ENCODE measurements around the gene CIB4.
"Not testable (repeated sequence)": the region's sequence is repeated elsewhere in the genome, so short reads cannot be mapped to it uniquely, and the experiment has no call there.

CIB4 gene

GRCh38 chr2:26580151-26580550 lies 61.0 kb downstream of the CIB4 start:
- DNase-seq: no peak

GRCh38 chr2:26579723-26580040 lies 61.5 kb downstream of the CIB4 start:
- no peak for DNase-seq

- DNase-seq: no peak
Measured at GRCh38 chr2:26579025-26579722, 62.0 kb downstream of the CIB4 start.

- DNase-seq: no peak
Measured at GRCh38 chr2:26578581-26578980, 62.6 kb downstream of the CIB4 start.

GRCh38 chr2:26578113-26578458 lies 63.1 kb downstream of the CIB4 start:
- DNase-seq: no peak

GRCh38 chr2:26577442-26578112 lies 63.6 kb downstream of the CIB4 start:
- DNase-seq: peak; percentile 68

- DNase-seq: no peak
Measured at GRCh38 chr2:26576565-26577441, 64.4 kb downstream of the CIB4 start.

- DNase-seq: no peak
Measured at GRCh38 chr2:26575836-26576564, 65.2 kb downstream of the CIB4 start.

- no peak for DNase-seq
Measured at GRCh38 chr2:26574900-26575560, 66.1 kb downstream of the CIB4 start.

GRCh38 chr2:26574066-26574899 lies 66.9 kb downstream of the CIB4 start:
- no peak for DNase-seq

- DNase-seq: no peak
Measured at GRCh38 chr2:26573241-26573925, 67.8 kb downstream of the CIB4 start.

- DNase-seq: no peak
Measured at GRCh38 chr2:26572591-26572990, 68.6 kb downstream of the CIB4 start.

- DNase-seq: no peak
Measured at GRCh38 chr2:26571316-26571715, 69.8 kb downstream of the CIB4 start.

- DNase-seq: no peak
Measured at GRCh38 chr2:26570083-26570430, 71.1 kb downstream of the CIB4 start.

- no peak for DNase-seq
Measured at GRCh38 chr2:26569216-26570082, 71.7 kb downstream of the CIB4 start.

GRCh38 chr2:26568076-26568890 lies 72.9 kb downstream of the CIB4 start:
- no peak for DNase-seq

GRCh38 chr2:26567534-26567933 lies 73.6 kb downstream of the CIB4 start:
- no peak for DNase-seq

- not testable (repeated sequence) for DNase-seq
Measured at GRCh38 chr2:26566731-26567130, 74.4 kb downstream of the CIB4 start.

- no peak for DNase-seq
Measured at GRCh38 chr2:26566081-26566375, 75.1 kb downstream of the CIB4 start.

Data from NCI-H1105 (cell line).